ENCODE data around the gene CPVL. TPM values are rescaled to one million over a fixed set of nuclear protein-coding genes. Genes with fewer than 3 reads are reported as not detected.
A peak's percentile ranks its signal among the peaks of the same experiment; 100 is the strongest.

The CPVL gene
- total and polyA plus RNA-seq, 7 experiments from 2014 or later: 0.32 to 88.3 (median 3.0) TPM

DNA sequence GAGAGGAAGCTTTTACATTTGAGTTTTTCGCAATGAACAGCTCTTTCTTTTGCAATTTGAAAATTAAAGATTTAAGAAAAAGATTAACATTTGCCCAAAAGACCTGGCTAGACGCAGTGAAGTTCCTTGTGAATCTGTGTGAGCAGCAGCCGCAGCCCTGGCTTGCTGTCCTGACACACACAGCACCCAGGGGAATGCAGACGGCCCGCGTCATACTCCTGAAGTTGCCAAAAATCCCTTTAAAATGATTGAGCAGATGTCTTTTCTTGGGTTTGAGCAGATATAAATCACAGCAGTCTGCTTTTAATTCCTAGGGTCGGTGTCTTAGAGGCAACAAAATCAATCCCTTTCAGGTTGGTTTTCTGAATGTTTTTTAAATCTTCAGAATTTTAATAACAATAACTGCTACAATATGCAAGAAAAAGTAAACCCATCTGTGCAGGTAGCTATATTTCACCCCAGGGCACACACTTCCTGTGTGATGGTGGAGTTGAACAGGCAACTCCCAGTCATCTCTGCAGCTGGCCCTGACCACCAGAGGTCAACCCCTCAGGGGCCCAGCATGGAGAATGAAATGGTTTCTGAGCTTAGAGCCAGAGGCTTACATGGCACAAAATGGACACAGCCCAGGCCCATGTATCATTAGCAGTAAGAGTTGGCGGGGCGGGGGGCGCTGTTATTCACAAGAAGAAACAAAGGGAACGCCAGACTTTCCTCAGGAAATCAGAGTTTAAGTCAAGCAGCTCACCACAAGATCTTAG is 156.0 kb downstream of the CPVL start:
- Mint-ChIP-seq H3K27me3 (peaks cover 0 to 35% (median 17%) of the 10 kb centered on the region in 5 donors), H3K9me3 (peaks cover 0 to 3% (median 0%) of the 10 kb centered on the region in 11 donors), H3K27ac (no peak overlapping the region), H3K4me1 (peaks cover 0 to 3% (median 0%) of the 10 kb centered on the region in 7 donors), H3K4me3 (no peak overlapping the region), H3K36me3 (no peaks in the 10 kb centered on the region)
- CTCF ChIA-PET: no interaction called here
- H3K9me3 ChIP-seq (ENCODE audit: control insufficient read depth in 2 of 3, low read length in 3 of 3): no peaks in the 10 kb centered on the region
- no peaks in the 10 kb centered on the region for H3K36me3 ChIP-seq (ENCODE audit: control insufficient read depth in 2 of 3, insufficient read depth in 3 of 3, low read length in 3 of 3)
- no peak for DNase-seq
- no peaks in the 10 kb centered on the region for H3K27me3 ChIP-seq (ENCODE audit: control insufficient read depth in 2 of 2, insufficient read depth in 2 of 2, low read length in 2 of 2)
- H3K27ac ChIP-seq (ENCODE audit: low read depth, low read length): no peak overlapping the region
- POLR2A ChIA-PET: no interaction called here
- ATAC-seq: no peak
- H3K4me3 ChIP-seq (ENCODE audit: low read length): no peak overlapping the region
- H3K4me1 ChIP-seq (ENCODE audit: control insufficient read depth in 2 of 2, insufficient read depth in 2 of 2, low read length in 2 of 2): no peaks in the 10 kb centered on the region
- intact Hi-C loops (cut with micrococcal nuclease): no loop called here

DNA sequence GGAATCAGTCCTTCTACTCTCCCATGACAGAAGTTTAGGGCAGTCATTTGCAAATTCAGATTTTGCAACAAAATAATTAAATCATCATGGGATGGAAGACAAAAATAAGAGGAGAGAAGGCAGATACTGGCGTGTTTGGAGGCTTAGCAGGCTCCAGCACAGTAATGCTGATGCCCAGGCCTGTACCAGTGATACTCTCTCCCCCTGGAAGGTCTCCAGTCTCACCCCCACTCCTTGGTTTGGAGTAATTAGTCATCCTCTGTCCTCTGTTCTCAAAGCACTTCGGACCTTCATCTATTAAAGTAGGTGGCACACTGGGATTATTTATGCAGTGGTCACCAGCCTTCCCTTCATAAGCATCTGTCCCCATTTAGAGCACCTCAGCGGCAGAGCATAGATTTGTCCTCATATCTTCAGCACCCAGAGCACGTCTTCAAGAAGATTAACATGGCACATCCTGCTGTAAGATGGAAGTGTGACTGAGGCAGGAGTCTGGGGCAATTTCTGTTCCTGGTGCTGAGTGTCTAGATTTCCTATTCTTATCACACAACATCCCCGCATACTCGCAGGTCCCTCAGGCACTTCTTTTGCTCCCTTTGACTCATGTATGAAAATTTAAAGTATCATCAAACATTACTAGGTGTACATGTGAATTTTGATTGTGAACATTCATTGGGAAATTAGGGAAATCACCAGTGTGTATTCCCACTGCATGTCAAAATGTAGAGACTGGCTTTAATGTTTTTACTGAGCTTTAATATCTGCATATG is 156.9 kb downstream of the CPVL start:
- DNase-seq: no peak
- H3K27ac ChIP-seq (ENCODE audit: low read depth, low read length): no peak overlapping the region
- Mint-ChIP-seq H3K36me3 (no peaks in the 10 kb centered on the region), H3K27me3 (peaks cover 0 to 34% (median 19%) of the 10 kb centered on the region in 5 donors), H3K9me3 (peaks cover 0 to 3% (median 0%) of the 10 kb centered on the region in 11 donors), H3K4me1 (peaks cover 0 to 3% (median 0%) of the 10 kb centered on the region in 7 donors), H3K4me3 (no peak overlapping the region), H3K27ac (no peak overlapping the region)
- H3K4me1 ChIP-seq (ENCODE audit: control insufficient read depth in 2 of 2, insufficient read depth in 2 of 2, low read length in 2 of 2): no peaks in the 10 kb centered on the region
- ChIA-PET CTCF (no interaction called here), POLR2A (no interaction called here)
- H3K9me3 ChIP-seq (ENCODE audit: control insufficient read depth in 2 of 3, low read length in 3 of 3): no peaks in the 10 kb centered on the region
- H3K4me3 ChIP-seq (ENCODE audit: low read length): no peak overlapping the region
- intact Hi-C loops (cut with micrococcal nuclease): no loop called here
- H3K36me3 ChIP-seq (ENCODE audit: control insufficient read depth in 2 of 3, insufficient read depth in 3 of 3, low read length in 3 of 3): no peaks in the 10 kb centered on the region
- no peaks in the 10 kb centered on the region for H3K27me3 ChIP-seq (ENCODE audit: control insufficient read depth in 2 of 2, insufficient read depth in 2 of 2, low read length in 2 of 2)
- ATAC-seq: no peak

DNA sequence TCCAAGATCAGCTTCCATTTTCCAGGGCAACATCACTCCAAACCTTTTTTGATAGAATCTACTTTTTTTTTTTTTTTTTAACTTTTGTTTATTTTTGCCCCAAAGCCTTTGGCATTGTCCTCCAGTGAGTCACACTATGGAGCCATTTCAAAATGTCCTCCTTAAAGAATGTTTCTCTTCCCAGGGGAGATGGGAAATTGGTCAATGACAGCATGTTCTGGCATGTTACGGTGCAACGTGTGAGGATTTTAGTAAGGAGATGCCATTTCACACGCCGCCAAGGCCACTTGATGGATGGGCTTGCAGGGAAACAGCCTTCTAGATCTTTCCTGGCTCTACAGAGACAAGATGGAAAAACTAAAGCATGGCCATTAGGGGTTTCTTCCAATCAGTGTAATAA is 157.5 kb downstream of the CPVL start:
- CTCF ChIA-PET: no interaction called here
- Mint-ChIP-seq H3K27ac (no peak overlapping the region), H3K9me3 (peaks cover 0 to 3% (median 0%) of the 10 kb centered on the region in 11 donors), H3K4me1 (peaks cover 0 to 3% (median 0%) of the 10 kb centered on the region in 7 donors), H3K36me3 (no peaks in the 10 kb centered on the region), H3K27me3 (peaks cover 0 to 39% (median 19%) of the 10 kb centered on the region in 5 donors), H3K4me3 (no peak overlapping the region)
- Histone ChIP-seq H3K27me3 (ENCODE audit: control insufficient read depth in 2 of 2, insufficient read depth in 2 of 2, low read length in 2 of 2) (no peaks in the 10 kb centered on the region), H3K9me3 (ENCODE audit: control insufficient read depth in 2 of 3, low read length in 3 of 3) (no peaks in the 10 kb centered on the region), H3K27ac (ENCODE audit: low read depth, low read length) (no peak overlapping the region), H3K36me3 (ENCODE audit: control insufficient read depth in 2 of 3, insufficient read depth in 3 of 3, low read length in 3 of 3) (no peaks in the 10 kb centered on the region), H3K4me3 (ENCODE audit: low read length) (no peak overlapping the region), H3K4me1 (ENCODE audit: control insufficient read depth in 2 of 2, insufficient read depth in 2 of 2, low read length in 2 of 2) (no peaks in the 10 kb centered on the region)
- POLR2A ChIA-PET: no interaction called here
- DNase-seq (no peak), ATAC-seq (no peak)
- intact Hi-C loops (cut with micrococcal nuclease): no loop called here

DNA sequence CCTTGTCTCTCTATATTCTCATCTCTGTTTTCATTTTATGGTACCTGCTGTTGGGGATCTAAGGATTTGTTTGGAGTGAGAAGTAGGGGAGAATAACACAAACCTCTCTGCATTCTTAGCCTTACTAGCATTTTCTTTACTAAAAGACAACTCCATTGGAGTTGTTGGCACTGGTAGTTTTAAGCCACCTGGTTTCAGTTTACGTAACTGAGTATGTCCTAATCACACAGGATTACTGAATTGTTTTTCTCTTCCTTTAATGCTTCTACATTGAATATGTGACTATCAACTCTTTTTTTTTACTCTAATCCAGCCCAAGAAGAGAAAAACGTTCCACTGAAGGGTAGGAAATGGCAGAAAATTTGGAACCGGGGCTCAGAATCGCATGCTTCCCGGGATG is 158.2 kb downstream of the CPVL start:
- Mint-ChIP-seq H3K4me1 (peaks cover 0 to 3% (median 0%) of the 10 kb centered on the region in 7 donors), H3K27me3 (peaks cover 0 to 32% (median 19%) of the 10 kb centered on the region in 5 donors), H3K36me3 (no peaks in the 10 kb centered on the region), H3K9me3 (peaks cover 0 to 3% (median 0%) of the 10 kb centered on the region in 11 donors), H3K27ac (no peak overlapping the region), H3K4me3 (no peak overlapping the region)
- Histone ChIP-seq H3K4me1 (ENCODE audit: control insufficient read depth in 2 of 2, insufficient read depth in 2 of 2, low read length in 2 of 2) (no peaks in the 10 kb centered on the region), H3K4me3 (ENCODE audit: low read length) (no peak overlapping the region), H3K9me3 (ENCODE audit: control insufficient read depth in 2 of 3, low read length in 3 of 3) (no peaks in the 10 kb centered on the region), H3K27me3 (ENCODE audit: control insufficient read depth in 2 of 2, insufficient read depth in 2 of 2, low read length in 2 of 2) (no peaks in the 10 kb centered on the region), H3K27ac (ENCODE audit: low read depth, low read length) (no peak overlapping the region), H3K36me3 (ENCODE audit: control insufficient read depth in 2 of 3, insufficient read depth in 3 of 3, low read length in 3 of 3) (no peaks in the 10 kb centered on the region)
- no peak for DNase-seq
- intact Hi-C loops (cut with micrococcal nuclease): no loop called here
- no peak for ATAC-seq
- POLR2A ChIA-PET: no interaction called here
- CTCF ChIA-PET: no interaction called here

DNA sequence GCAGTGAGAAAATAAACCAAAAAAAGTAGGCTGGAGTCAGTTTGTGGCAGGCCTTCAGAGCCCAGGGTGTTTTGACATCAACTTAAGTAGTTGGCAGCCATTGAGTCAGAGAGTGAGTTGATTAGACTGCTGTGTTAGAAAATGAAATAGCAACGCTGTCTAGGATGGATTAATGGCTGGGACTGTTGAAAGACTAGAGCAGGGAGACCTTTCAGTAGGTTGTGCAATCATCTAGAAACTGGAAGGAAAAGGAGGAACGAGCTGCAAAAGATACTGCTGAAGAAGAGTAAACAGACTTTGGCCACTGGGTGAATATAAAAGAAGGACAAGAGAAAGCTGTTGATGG is 159.6 kb downstream of the CPVL start:
- no peak overlapping the region for H3K4me3 Mint-ChIP-seq
- POLR2A ChIA-PET: no interaction called here
- H3K9me3 ChIP-seq (ENCODE audit: control insufficient read depth in 2 of 3, low read length in 3 of 3): no peaks in the 10 kb centered on the region
- no peak overlapping the region for H3K27ac Mint-ChIP-seq
- peaks cover 0 to 3% (median 0%) of the 10 kb centered on the region in 11 donors for H3K9me3 Mint-ChIP-seq
- no peaks in the 10 kb centered on the region for H3K4me1 ChIP-seq (ENCODE audit: control insufficient read depth in 2 of 2, insufficient read depth in 2 of 2, low read length in 2 of 2)
- no peaks in the 10 kb centered on the region for H3K27me3 ChIP-seq (ENCODE audit: control insufficient read depth in 2 of 2, insufficient read depth in 2 of 2, low read length in 2 of 2)
- intact Hi-C loops (cut with micrococcal nuclease): no loop called here
- ATAC-seq (peak; percentile 34), DNase-seq (no peak)
- no peaks in the 10 kb centered on the region for H3K36me3 Mint-ChIP-seq
- peaks cover 0 to 3% (median 0%) of the 10 kb centered on the region in 7 donors for H3K4me1 Mint-ChIP-seq
- no peaks in the 10 kb centered on the region for H3K36me3 ChIP-seq (ENCODE audit: control insufficient read depth in 2 of 3, insufficient read depth in 3 of 3, low read length in 3 of 3)
- H3K4me3 ChIP-seq (ENCODE audit: low read length): no peak overlapping the region
- CTCF ChIA-PET: no interaction called here
- H3K27me3 Mint-ChIP-seq: peaks cover 0 to 32% (median 19%) of the 10 kb centered on the region in 5 donors
- no peak overlapping the region for H3K27ac ChIP-seq (ENCODE audit: low read depth, low read length)

DNA sequence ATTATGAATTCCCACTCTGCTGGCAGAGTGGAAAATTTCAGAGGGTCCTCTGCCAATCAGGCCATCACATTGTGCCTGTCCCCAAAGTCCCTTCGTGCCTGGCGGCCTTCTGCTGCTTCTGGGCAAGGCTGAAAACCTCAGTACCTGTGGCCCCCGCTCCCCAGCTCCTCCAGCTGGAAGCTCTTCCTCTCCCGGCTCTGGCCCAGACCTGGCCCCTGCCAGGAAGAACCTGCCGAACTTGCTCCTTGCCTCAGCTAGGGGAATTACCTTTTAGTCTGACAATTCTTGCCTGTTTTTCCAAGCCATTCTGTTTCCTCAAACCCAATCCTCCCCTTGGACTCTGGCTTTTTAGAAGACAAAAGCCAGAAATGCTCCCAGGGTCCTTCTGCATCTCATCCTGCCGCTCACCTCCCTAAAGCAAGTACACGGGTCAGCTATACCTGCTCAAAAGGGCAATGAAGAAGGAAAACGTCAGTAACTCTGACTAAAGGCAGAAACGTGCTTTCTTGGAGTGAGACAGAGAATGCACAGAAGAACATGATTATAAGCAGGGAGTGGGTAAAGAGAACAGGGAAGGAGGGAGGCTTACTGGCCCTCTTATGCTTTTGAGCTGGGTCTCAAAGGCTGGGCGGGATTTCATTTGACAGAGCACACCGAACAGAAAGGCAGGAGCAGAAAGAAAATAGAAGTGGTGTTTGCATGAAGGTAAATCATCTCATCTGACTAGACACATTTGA is 160.1 kb downstream of the CPVL start:
- H3K4me3 ChIP-seq (ENCODE audit: low read length): no peak overlapping the region
- Mint-ChIP-seq H3K27me3 (peaks cover 0 to 33% (median 23%) of the 10 kb centered on the region in 5 donors), H3K4me1 (peaks cover 0 to 3% (median 0%) of the 10 kb centered on the region in 7 donors), H3K4me3 (no peak overlapping the region), H3K27ac (no peak overlapping the region), H3K9me3 (peaks cover 0 to 3% (median 0%) of the 10 kb centered on the region in 11 donors), H3K36me3 (no peaks in the 10 kb centered on the region)
- H3K9me3 ChIP-seq (ENCODE audit: control insufficient read depth in 2 of 3, low read length in 3 of 3): no peaks in the 10 kb centered on the region
- H3K36me3 ChIP-seq (ENCODE audit: control insufficient read depth in 2 of 3, insufficient read depth in 3 of 3, low read length in 3 of 3): no peaks in the 10 kb centered on the region
- H3K27me3 ChIP-seq (ENCODE audit: control insufficient read depth in 2 of 2, insufficient read depth in 2 of 2, low read length in 2 of 2): no peaks in the 10 kb centered on the region
- H3K27ac ChIP-seq (ENCODE audit: low read depth, low read length): no peak overlapping the region
- DNase-seq (no peak), ATAC-seq (no peak)
- ChIA-PET CTCF (no interaction called here), POLR2A (no interaction called here)
- no peaks in the 10 kb centered on the region for H3K4me1 ChIP-seq (ENCODE audit: control insufficient read depth in 2 of 2, insufficient read depth in 2 of 2, low read length in 2 of 2)
- intact Hi-C loops (cut with micrococcal nuclease): no loop called here

All from naive thymus-derived CD4-positive, alpha-beta T cell (primary cell).